ENCODE measurements around the gene ALDH2. TPM values are rescaled to one million over a fixed set of nuclear protein-coding genes. Genes with fewer than 3 reads are reported as not detected.

The ALDH2 gene
- total and polyA plus RNA-seq, 10 of the 15 experiments (the other 5 are each of a cell fraction or from before 2014, with no cell fraction given): 1.4 to 16.4 (median 8.7) TPM

- TF ChIP-seq, protein P1, sequence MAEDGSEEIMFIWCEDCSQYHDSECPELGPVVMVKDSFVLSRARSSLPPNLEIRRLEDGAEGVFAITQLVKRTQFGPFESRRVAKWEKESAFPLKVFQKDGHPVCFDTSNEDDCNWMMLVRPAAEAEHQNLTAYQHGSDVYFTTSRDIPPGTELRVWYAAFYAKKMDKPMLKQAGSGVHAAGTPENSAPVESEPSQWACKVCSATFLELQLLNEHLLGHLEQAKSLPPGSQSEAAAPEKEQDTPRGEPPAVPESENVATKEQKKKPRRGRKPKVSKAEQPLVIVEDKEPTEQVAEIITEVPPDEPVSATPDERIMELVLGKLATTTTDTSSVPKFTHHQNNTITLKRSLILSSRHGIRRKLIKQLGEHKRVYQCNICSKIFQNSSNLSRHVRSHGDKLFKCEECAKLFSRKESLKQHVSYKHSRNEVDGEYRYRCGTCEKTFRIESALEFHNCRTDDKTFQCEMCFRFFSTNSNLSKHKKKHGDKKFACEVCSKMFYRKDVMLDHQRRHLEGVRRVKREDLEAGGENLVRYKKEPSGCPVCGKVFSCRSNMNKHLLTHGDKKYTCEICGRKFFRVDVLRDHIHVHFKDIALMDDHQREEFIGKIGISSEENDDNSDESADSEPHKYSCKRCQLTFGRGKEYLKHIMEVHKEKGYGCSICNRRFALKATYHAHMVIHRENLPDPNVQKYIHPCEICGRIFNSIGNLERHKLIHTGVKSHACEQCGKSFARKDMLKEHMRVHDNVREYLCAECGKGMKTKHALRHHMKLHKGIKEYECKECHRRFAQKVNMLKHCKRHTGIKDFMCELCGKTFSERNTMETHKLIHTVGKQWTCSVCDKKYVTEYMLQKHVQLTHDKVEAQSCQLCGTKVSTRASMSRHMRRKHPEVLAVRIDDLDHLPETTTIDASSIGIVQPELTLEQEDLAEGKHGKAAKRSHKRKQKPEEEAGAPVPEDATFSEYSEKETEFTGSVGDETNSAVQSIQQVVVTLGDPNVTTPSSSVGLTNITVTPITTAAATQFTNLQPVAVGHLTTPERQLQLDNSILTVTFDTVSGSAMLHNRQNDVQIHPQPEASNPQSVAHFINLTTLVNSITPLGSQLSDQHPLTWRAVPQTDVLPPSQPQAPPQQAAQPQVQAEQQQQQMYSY (CRISPR knock-in tag; IDR thresholded peaks at IDR 0.05): no peak
- TF ChIP-seq FOS (IDR thresholded peaks at IDR 0.05; ENCODE audit: borderline replicate concordance, extremely low read depth, insufficient read length) (no peak), MXI1 (IDR thresholded peaks at IDR 0.05; ENCODE audit: low read depth, low read length) (no peak), HDAC6 (IDR thresholded peaks at IDR 0.05; ENCODE audit: unreplicated experiment) (no peak), KAT2A (conservative IDR thresholded peaks at IDR 0.05; ENCODE audit: control insufficient read depth, low read depth, low read length) (no peak), SP1 (IDR thresholded peaks at IDR 0.05; ENCODE audit: low read depth, low read length) (no peak), ZNF384 (IDR thresholded peaks at IDR 0.05; ENCODE audit: borderline replicate concordance, low read depth, low read length) (no peak)
These were observed 10.2 kb downstream of the ALDH2 start (continued) for GRCh38 chr12:111776836-111777344.

- H3K9ac ChIP-seq (ENCODE audit: control insufficient read depth, insufficient read depth, low read length): no peak overlapping the region
- no peak overlapping the region for H3K4me2 ChIP-seq (ENCODE audit: control insufficient read depth, insufficient read depth)
- H3K27me3 ChIP-seq (replicated peaks in 1 of 2; ENCODE audit: control insufficient read depth in 2 of 2, insufficient read depth in 2 of 2, low read length in 1 of 2): no peaks in the 10 kb centered on the region
- peaks cover 34% of the 10 kb centered on the region for H3K4me1 ChIP-seq (ENCODE audit: control insufficient read depth, insufficient read depth, low read length)
- no peak overlapping the region for H3K4me3 ChIP-seq
- no peaks in the 10 kb centered on the region for H3K36me3 ChIP-seq (ENCODE audit: control insufficient read depth in 2 of 2, insufficient read depth in 2 of 2, low read length in 1 of 2)
- 73% methylated on average over 16 of the region's 16 CpGs for WGBS (ENCODE audit: insufficient coverage, insufficient replicate concordance, low lambda C conversion rate, missing lambda C conversion rate)
- TF ChIP-seq HDGF (IDR thresholded peaks at IDR 0.05) (no peak), BACH1 (IDR thresholded peaks at IDR 0.05; ENCODE audit: borderline replicate concordance) (no peak), YY1 (IDR thresholded peaks at IDR 0.05; ENCODE audit: low read depth, low read length) (no peak), IKZF1 (conservative IDR thresholded peaks at IDR 0.05) (peak; percentile 45), BHLHE40 (IDR thresholded peaks at IDR 0.05; ENCODE audit: borderline replicate concordance in 1 of 2, low read depth in 2 of 2, low read length in 1 of 2) (peak in 1 of 2 experiments; percentile 28; a peak in 1 of 4 replicates), MTA3 (IDR thresholded peaks at IDR 0.05; ENCODE audit: borderline replicate concordance, low read length) (no peak), HCFC1 (IDR thresholded peaks at IDR 0.05; ENCODE audit: low read length) (no peak), CBX3 (IDR thresholded peaks at IDR 0.05; ENCODE audit: borderline replicate concordance, low read depth) (no peak)
- TF ChIP-seq, protein P2, sequence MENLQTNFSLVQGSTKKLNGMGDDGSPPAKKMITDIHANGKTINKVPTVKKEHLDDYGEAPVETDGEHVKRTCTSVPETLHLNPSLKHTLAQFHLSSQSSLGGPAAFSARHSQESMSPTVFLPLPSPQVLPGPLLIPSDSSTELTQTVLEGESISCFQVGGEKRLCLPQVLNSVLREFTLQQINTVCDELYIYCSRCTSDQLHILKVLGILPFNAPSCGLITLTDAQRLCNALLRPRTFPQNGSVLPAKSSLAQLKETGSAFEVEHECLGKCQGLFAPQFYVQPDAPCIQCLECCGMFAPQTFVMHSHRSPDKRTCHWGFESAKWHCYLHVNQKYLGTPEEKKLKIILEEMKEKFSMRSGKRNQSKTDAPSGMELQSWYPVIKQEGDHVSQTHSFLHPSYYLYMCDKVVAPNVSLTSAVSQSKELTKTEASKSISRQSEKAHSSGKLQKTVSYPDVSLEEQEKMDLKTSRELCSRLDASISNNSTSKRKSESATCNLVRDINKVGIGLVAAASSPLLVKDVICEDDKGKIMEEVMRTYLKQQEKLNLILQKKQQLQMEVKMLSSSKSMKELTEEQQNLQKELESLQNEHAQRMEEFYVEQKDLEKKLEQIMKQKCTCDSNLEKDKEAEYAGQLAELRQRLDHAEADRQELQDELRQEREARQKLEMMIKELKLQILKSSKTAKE (IDR thresholded peaks at IDR 0.05; ENCODE audit: low read depth, poor library complexity, severe bottlenecking): no peak
- CTCF ChIA-PET: interaction anchor here (0.6 to 3.1 kb wide), 4 partner anchors 9 to 238 kb away, joined by 3 to 16 read pairs (median 10); no protein-coding TSS in a partner anchor
- ATAC-seq (no peak), FAIRE-seq (no peak), DNase-seq (ENCODE audit: low read depth, low spot score) (no peak)
- no peaks in the 10 kb centered on the region for H4K20me1 ChIP-seq (ENCODE audit: control insufficient read depth, insufficient read depth)
- H3K9me3 ChIP-seq (replicated peaks; ENCODE audit: control insufficient read depth, insufficient read depth, low read length): no peaks in the 10 kb centered on the region
- no peaks in the 10 kb centered on the region; the same call in 1 of the 2 replicates for H3K79me2 ChIP-seq (ENCODE audit: control insufficient read depth, insufficient read depth, low read length)
- intact Hi-C loops (cut with micrococcal nuclease; ENCODE audit: unreplicated experiment) (no loop called here), in situ Hi-C loops (cut with MboI) (no loop called here)
- POLR2A ChIA-PET: interaction anchor here (0.7 to 4.3 kb wide), 2 partner anchors 15 to 24 kb away, joined by 3 to 46 read pairs; no protein-coding TSS in a partner anchor
- SMC1A ChIA-PET (ENCODE audit: uncharacterized antibody, unreplicated experiment): interaction anchor here (0.7 to 4.2 kb wide), 5 partner anchors 8 to 94 kb away, joined by 3 to 40 read pairs (median 5); no protein-coding TSS in a partner anchor
- RAD21 ChIA-PET (ENCODE audit: unreplicated experiment): interaction anchor here (1.4 to 3.1 kb wide), 2 partner anchors 13 to 24 kb away, joined by 4 to 16 read pairs; no protein-coding TSS in a partner anchor
- H3K27ac ChIP-seq (ENCODE audit: control insufficient read depth, insufficient read depth): no peak overlapping the region
- BruUV-seq (replicated peaks): no TSS peak
- H2AFZ ChIP-seq (ENCODE audit: control insufficient read depth, low read depth, low read length): no peak overlapping the region
These were observed 10.8 kb downstream of the ALDH2 start for GRCh38 chr12:111777345-111778045.

Measured in GM12878 (cell line).